Immature natural killer cell (primary cell): Measurements from ENCODE around the gene RPS16. TPM values are rescaled to one million over a fixed set of nuclear protein-coding genes. Genes with fewer than 3 reads are reported as not detected.

Experiments
- DNase-seq, 3 donors: peaks; one replicate each; pipeline ENCODE4 v3.0.0; 2022; ENCODE audit warnings: mixed read lengths in 1 of 3
- H3K27ac Mint-ChIP-seq, 6 donors: one replicate each; pipeline ENCODE4 v1.8.0; 2020; ENCODE audit warnings: mixed read lengths in 6 of 6, mild to moderate bottlenecking in 5 of 6, inconsistent platforms in 4 of 6, moderate library complexity in 3 of 6
- H3K27me3 Mint-ChIP-seq, 3 donors: one replicate each; pipeline ENCODE4 v1.8.0; 2020 to 2021; ENCODE audit warnings: low read depth in 3 of 3, mild to moderate bottlenecking in 3 of 3, mixed read lengths in 3 of 3, moderate library complexity in 3 of 3, inconsistent platforms in 1 of 3
- H3K36me3 Mint-ChIP-seq, 3 donors: one replicate each; pipeline ENCODE4 v1.8.0; 2020; ENCODE audit warnings: mixed read lengths in 3 of 3, inconsistent platforms in 2 of 3, mild to moderate bottlenecking in 2 of 3
- H3K4me1 Mint-ChIP-seq, 2 donors: one replicate each; pipeline ENCODE4 v1.8.0; 2020; ENCODE audit warnings: inconsistent platforms in 2 of 2, mild to moderate bottlenecking in 2 of 2, mixed read lengths in 2 of 2, moderate library complexity in 1 of 2
- H3K4me3 Mint-ChIP-seq, 5 donors: one replicate each; pipeline ENCODE4 v1.8.0; 2020; ENCODE audit warnings: mild to moderate bottlenecking in 5 of 5, mixed read lengths in 5 of 5, inconsistent platforms in 3 of 5, moderate library complexity in 3 of 5
- H3K9me3 Mint-ChIP-seq, 6 donors: one replicate each; pipeline ENCODE4 v1.8.0; 2020; ENCODE audit warnings: mild to moderate bottlenecking in 6 of 6, mixed read lengths in 6 of 6, inconsistent platforms in 4 of 6, moderate library complexity in 3 of 6
- polyA plus RNA-seq, 3 donors: library from polyadenylated mRNA; unstranded; fragments of 300-500 nt; fragmentation: Illumina TruSeq; gene quantifications; one replicate each; pipeline ENCODE4 v1.2.3, GENCODE V29; 2021

RPS16 gene
- polyA plus RNA-seq, 3 donors from 2014 or later = 733 to 1,627 (median 903) TPM

DNA sequence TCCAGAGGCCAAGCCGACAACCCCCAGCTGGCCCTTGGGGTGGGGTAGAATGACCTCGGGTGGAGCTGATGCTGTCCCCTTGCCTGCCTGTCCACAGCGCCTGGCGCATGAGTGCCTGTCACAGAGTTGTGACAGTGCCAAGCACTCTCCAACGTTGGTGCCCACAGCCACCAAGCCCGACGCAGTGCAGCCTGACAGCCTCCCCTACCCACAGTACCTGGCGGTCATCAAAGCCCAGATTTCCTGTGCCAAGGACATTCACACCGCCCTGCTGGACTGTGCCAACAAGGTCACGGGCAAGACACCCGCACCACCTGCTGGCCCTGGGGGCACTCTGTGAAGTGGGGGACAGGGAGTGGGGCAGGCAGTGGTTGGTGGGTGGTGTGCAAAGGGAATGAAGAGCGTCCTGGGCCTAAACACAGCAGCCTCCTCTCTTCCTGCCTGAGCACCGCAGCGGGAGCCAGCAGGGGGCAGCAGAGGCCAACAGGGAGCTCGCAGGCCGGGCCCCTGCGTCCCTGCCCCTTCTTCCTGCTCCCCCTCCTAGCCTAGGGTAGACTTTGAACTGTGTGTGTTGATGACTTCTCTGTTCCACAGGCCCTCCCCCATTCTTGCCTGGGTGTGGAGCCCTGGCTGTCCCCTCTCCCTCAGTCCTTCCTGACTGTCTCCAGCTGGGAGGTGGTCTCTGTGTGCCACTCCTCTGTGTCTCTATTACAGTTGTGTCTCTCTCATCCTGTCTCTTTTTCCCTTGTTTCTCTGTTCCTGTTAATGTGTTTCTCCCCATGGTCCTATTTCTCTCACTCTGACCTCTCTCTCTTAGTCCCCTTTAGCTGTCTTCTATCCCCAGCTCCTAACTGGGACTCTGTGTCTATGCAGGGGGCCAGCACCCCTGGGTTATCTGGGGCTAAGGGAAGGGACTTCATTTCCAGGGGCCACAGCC lies 38.1 kb downstream of the RPS16 start:
- Mint-ChIP-seq H3K4me1 (peaks cover 58 to 59% of the 10 kb centered on the region in 2 donors), H3K4me3 (peak overlapping the region; percentile 71 to 81 (median 77)), H3K9me3 (no peaks in the 10 kb centered on the region), H3K36me3 (peaks cover 5 to 15% (median 12%) of the 10 kb centered on the region in 3 donors), H3K27ac (peak overlapping the region; percentile 97 to 100 (median 99)), H3K27me3 (peaks cover 19 to 30% (median 27%) of the 10 kb centered on the region in 3 donors)
- peak; percentile 90 to 92 (median 90) for DNase-seq

DNA sequence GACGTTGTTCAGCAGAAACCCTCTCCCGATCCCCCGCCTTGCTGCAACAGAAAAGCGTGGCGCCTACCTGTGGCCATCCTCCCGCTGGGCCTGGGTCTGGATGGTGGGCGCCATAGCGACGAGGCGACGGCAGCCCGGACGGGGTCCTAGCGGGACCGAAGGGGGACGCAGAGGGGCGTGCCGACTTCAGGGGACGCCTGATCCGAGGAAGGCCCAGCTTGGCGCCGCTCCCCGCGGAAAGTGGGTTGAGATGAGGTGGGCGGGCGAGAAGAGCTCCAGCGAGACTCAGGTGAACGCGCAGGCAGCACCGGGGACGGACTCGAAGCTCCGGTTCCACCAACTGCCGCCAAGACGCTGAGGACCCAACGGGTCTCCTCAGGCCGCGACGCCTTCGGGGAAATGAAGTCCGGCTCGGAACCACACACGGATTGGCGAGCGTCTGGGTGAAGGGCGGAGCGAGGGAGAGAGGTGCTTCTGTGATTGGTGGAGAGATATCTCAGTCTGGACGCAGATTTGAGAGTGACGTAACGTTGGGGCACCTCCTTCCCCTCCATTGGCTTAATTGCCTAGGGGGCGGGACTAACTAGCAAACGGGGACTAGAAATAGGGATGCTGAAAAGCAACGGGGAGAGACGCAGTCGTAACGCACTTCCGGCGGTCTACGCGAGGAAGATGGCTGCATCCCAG lies 44.9 kb downstream of the RPS16 start, which contains the start of the genes MED29 and PAF1:
Gene MED29 (plus strand): TSS at position 628 of the 687 bp plus-strand sequence. CDS start 45 bp downstream, at position 673.
Gene PAF1 (minus strand): TSS at position 356 of the 687 bp plus-strand sequence. CDS start 242 bp downstream, at position 114.
- peaks cover 36% of the 10 kb centered on the region in 2 donors for H3K4me1 Mint-ChIP-seq
- peak within 1 kb of the TSS; percentile 94 to 98 (median 96) for H3K4me3 Mint-ChIP-seq
- peak; percentile 99 for DNase-seq
- H3K27ac Mint-ChIP-seq = peak within 1 kb of the TSS; percentile 97 to 99 (median 98)
- H3K36me3 Mint-ChIP-seq = peaks cover 8 to 30% (median 14%) of the 10 kb centered on the region in 3 donors
- H3K9me3 Mint-ChIP-seq = no peaks in the 10 kb centered on the region
- peaks cover 3 to 10% (median 9%) of the 10 kb centered on the region in 3 donors for H3K27me3 Mint-ChIP-seq

DNA sequence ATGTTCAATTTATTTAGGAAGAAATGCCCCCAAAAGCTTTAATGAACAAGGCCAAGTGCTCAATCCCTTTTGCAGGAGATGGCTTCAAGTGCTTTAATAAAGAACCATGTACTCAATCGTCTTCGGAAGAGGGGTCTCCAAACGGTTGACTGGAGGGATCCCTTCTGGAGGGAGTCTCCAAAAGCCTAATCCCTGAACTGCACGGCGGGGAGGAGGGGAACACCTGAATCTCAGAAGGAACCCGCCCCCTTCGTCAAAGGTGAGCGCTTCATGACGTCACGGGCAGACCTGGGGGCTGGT lies 45.3 kb downstream of the RPS16 start:
- peak overlapping the region; percentile 94 to 98 (median 96) for H3K4me3 Mint-ChIP-seq
- peaks cover 3 to 10% (median 9%) of the 10 kb centered on the region in 3 donors for H3K27me3 Mint-ChIP-seq
- H3K9me3 Mint-ChIP-seq = no peaks in the 10 kb centered on the region
- H3K36me3 Mint-ChIP-seq = peaks cover 8 to 33% (median 15%) of the 10 kb centered on the region in 3 donors
- DNase-seq = no peak
- peaks cover 36% of the 10 kb centered on the region in 2 donors for H3K4me1 Mint-ChIP-seq
- H3K27ac Mint-ChIP-seq = peak overlapping the region; percentile 97 to 99 (median 98)

DNA sequence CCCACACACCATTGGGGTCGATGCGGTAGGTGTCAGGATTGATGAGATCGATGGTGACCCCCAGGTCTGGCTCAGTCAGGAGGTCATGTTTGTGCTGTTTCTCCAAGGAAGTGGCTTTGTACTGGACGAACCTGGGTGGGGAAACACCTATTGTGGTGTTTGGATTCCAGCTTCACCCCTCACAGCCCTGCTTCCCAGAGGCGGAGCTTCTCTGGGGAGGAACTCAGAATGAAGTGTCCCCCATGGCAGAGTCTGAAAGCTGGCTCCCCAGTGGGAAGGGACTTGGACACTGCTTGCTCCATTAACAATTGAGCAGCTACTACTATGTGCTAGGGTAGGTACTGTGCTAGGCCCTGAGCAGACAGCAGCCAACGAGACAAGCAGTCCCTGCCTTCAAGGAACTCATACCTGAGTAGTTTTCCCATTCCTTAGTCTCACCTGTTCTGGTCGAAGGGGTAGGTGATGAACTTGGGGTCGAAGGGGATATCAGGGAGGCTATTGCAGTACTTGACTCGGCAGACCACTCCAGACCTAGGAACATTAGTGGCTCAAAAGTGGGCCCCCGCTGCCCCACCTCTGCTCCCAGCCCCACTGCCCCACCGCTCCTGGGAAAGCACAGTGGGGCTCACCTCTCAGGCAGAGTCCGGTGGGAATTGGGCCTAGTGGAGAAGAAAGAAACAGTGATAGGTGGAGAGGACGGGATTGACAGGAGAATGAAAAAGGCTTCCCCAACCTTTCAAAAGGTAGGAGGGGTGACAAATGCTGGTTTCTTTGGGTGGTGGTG lies 45.9 kb downstream of the RPS16 start:
- no peak for DNase-seq
- Mint-ChIP-seq H3K9me3 (no peaks in the 10 kb centered on the region), H3K36me3 (peaks cover 5 to 27% (median 10%) of the 10 kb centered on the region in 3 donors), H3K27ac (peak overlapping the region; percentile 97 to 99 (median 98)), H3K4me1 (peaks cover 36% of the 10 kb centered on the region in 2 donors), H3K27me3 (peaks cover 3 to 13% (median 9%) of the 10 kb centered on the region in 3 donors), H3K4me3 (peak overlapping the region; percentile 94 to 98 (median 96))

DNA sequence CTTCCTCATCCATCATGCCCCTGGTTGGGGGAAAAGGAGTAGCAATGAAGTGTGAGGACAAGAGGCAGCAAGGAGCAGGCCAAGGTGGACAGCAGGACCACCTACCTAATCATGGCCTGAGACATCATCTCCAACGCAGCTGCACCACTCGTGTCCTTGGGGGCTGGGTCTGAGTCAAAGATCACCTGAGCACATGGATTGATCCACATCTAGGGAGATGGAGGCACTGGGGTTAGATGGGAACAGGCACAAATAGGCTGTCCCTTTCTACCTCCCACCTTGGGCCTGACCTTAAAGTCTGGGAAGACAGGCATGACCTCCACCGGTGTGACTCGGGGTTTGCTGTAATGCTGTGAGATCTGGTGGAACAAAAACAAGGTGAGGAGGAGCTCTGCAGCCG lies 47.1 kb downstream of the RPS16 start:
- peak overlapping the region in 2 of 5 donors; percentile 20 to 38 for H3K4me3 Mint-ChIP-seq
- H3K36me3 Mint-ChIP-seq = peaks cover 5 to 23% (median 10%) of the 10 kb centered on the region in 3 donors

DNA sequence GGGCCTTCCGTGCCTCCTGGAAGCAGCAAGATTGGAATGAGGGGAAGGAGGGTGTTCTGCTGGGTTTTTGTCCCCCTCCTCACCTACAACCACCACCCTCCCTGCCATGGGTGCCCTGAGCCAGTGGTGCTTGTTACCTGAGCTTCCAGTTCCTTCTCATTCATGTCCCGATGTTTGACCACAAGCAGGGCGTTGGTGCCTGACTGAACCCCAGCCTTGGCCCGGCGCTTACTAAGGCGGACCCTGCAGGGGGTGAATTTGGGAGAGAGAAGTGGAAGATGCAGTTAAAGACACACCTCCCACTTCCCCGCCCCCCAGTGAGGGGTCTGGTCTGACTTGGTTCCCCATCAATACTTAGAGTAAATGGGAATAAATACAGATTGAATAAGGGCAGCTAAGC lies 49.2 kb downstream of the RPS16 start:
- DNase-seq = no peak
- Mint-ChIP-seq H3K36me3 (peaks cover 8 to 23% (median 10%) of the 10 kb centered on the region in 3 donors), H3K9me3 (no peaks in the 10 kb centered on the region), H3K27me3 (peaks cover 3 to 13% (median 9%) of the 10 kb centered on the region in 3 donors), H3K4me1 (peaks cover 18 to 22% of the 10 kb centered on the region in 2 donors), H3K4me3 (no peak overlapping the region), H3K27ac (peak overlapping the region in 1 of 6 donors; percentile 59)

More for the DNA sequence above, 47.1 kb downstream of the RPS16 start:
- H3K27me3 Mint-ChIP-seq = peaks cover 3 to 13% (median 9%) of the 10 kb centered on the region in 3 donors
- peaks cover 32% of the 10 kb centered on the region in 2 donors for H3K4me1 Mint-ChIP-seq
- H3K9me3 Mint-ChIP-seq = no peaks in the 10 kb centered on the region
- H3K27ac Mint-ChIP-seq = peak overlapping the region; percentile 63 to 99 (median 88)
- no peak for DNase-seq

DNA sequence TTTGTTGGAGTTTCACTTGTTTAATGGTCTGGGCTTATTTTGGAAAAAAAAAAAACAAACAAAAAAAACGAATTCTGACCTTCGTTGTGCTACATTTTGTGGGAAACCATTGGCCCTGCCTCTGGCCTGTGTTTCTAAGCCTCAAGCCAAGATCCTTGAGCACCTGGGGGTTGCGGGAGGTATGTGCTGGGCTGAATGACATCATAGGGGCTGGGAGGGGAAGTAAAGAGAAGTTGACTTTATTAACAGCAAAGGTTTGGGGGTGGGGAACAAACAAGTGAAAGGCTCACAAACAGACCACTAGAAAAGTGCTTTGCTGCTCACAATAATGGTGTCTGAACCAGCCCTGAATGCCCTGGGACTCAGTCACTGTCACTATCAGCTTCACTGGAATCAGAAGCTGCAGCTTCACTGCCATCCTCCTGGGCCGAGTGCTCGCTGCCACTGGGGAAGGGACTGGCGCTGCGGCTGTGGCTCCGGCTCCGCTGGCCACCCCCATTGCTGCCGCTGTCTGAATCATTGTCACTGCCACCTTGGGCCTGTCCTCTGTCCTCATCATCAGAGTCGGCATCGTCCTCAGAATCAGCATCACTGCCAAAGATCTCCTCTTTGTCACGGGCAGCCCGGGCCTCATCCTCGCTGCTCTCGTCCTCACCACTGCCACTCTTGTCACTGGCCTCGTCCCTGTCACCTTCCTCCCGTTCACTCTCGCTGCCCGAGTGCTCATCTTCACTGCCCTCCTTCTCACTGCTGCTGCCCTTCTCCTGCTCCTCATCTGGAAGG lies 49.9 kb downstream of the RPS16 start:
- H3K36me3 Mint-ChIP-seq = peaks cover 13 to 30% (median 17%) of the 10 kb centered on the region in 3 donors
- H3K9me3 Mint-ChIP-seq = no peaks in the 10 kb centered on the region
- peak overlapping the region in 4 of 6 donors; percentile 22 to 62 (median 56) for H3K27ac Mint-ChIP-seq
- H3K4me3 Mint-ChIP-seq = peak overlapping the region in 1 of 5 donors; percentile 20
- no peak for DNase-seq
- peaks cover 10 to 15% of the 10 kb centered on the region in 2 donors for H3K4me1 Mint-ChIP-seq
- H3K27me3 Mint-ChIP-seq = peaks cover 0 to 8% (median 3%) of the 10 kb centered on the region in 3 donors

DNA sequence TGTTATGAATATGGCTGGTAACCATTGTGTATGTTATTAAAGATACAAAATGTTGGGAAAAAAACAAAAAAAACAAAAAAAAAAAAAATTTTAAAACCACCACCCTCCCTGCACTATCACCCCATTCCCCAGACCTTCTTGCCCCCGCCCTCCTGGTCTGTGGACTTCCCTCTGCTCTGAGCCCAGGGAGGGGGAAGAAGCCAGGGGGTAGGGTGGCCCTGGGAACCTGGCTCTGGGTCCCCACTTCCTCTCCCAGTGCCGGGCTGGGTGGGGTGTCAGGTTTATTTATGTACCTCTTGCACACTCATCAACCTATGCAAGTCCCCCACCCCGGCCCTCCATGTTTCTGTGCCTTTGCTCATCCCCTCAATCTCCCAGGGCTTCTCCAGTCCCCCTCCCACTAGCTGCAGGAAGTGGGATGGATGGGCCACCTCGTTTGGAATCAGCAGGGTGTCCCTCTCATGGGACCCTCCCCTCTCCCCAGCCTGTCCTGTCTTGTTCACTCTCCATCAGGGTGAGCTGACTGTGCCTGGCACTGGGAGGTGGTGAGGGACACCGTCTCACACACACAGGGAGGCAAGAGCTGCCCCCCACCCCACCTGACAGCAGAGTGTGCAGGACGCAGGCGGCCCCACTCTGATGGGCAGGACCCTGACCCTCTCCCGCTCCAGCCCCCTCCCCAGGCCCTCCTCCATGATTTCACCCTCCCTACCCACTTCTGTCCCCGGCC lies 50.7 kb downstream of the RPS16 start:
- Mint-ChIP-seq H3K36me3 (peaks cover 13 to 34% (median 18%) of the 10 kb centered on the region in 3 donors), H3K4me3 (no peak overlapping the region), H3K27ac (peak overlapping the region in 4 of 6 donors; percentile 14 to 62 (median 49)), H3K9me3 (no peaks in the 10 kb centered on the region), H3K4me1 (peaks cover 2 to 9% of the 10 kb centered on the region in 2 donors), H3K27me3 (peaks cover 0 to 3% (median 2%) of the 10 kb centered on the region in 3 donors)
- DNase-seq = no peak

Other genes starting within 250 kb of the RPS16 start
- not detected for gene NCCRP1, start 239.0 kb downstream of the RPS16 start, polyA plus RNA-seq
- not detected for gene SYCN, start 231.7 kb downstream of the RPS16 start, polyA plus RNA-seq
- not detected for gene IFNL3, start 190.9 kb downstream of the RPS16 start, polyA plus RNA-seq
- gene IFNL4, start 187.1 kb downstream of the RPS16 start, polyA plus RNA-seq = under 1 TPM in 1 of 3 donors, not detected in 2; 0.45 TPM
- not detected for gene IFNL2, start 167.6 kb downstream of the RPS16 start, polyA plus RNA-seq
- 1 to 10 TPM; 2.2 to 4.8 (median 2.3) TPM for gene IFNL1, start 139.5 kb downstream of the RPS16 start, polyA plus RNA-seq
- gene LRFN1, start 115.1 kb downstream of the RPS16 start, polyA plus RNA-seq = 10 to 100 TPM in 1 of 3 donors, 1 to 10 TPM in 2; 4.8 to 16.0 (median 5.4) TPM
- 1,000 to 10,000 TPM in 2 of 3 donors, 100 to 1,000 TPM in 1; 990 to 1,609 (median 1,254) TPM for gene GMFG, start 99.9 kb downstream of the RPS16 start, polyA plus RNA-seq
- 10 to 100 TPM in 1 of 3 donors, 1 to 10 TPM in 2; 2.9 to 17.8 (median 3.9) TPM for gene SAMD4B, start 93.5 kb downstream of the RPS16 start, polyA plus RNA-seq
- 10 to 100 TPM; 18.9 to 48.1 (median 31.6) TPM for gene PAF1, start 44.8 kb downstream of the RPS16 start, polyA plus RNA-seq
- 10 to 100 TPM; 41.6 to 64.7 (median 41.8) TPM for gene MED29, start 44.6 kb downstream of the RPS16 start, polyA plus RNA-seq
- gene ZFP36, start 29.1 kb downstream of the RPS16 start, polyA plus RNA-seq = 100 to 1,000 TPM; 305 to 745 (median 318) TPM
- gene PLEKHG2, start 23.3 kb downstream of the RPS16 start, polyA plus RNA-seq = 1 to 10 TPM in 2 of 3 donors, not detected in 1; 3.7 to 4.3 TPM
- gene SUPT5H, start 9.6 kb upstream of the RPS16 start, polyA plus RNA-seq = 100 to 1,000 TPM in 1 of 3 donors, 10 to 100 TPM in 2; 30.5 to 114 (median 67.0) TPM
- gene TIMM50, start 44.9 kb upstream of the RPS16 start, polyA plus RNA-seq = 10 to 100 TPM; 50.4 to 65.2 (median 58.6) TPM
- not detected for gene DLL3, start 63.0 kb upstream of the RPS16 start, polyA plus RNA-seq
- not detected for gene SELENOV, start 79.2 kb upstream of the RPS16 start, polyA plus RNA-seq
- gene EID2B, start 96.9 kb upstream of the RPS16 start, polyA plus RNA-seq = 1 to 10 TPM; 5.4 to 6.9 (median 5.7) TPM
- 10 to 100 TPM; 22.1 to 24.9 (median 22.6) TPM for gene EID2, start 104.2 kb upstream of the RPS16 start, polyA plus RNA-seq
- gene LGALS13, start 166.6 kb upstream of the RPS16 start, polyA plus RNA-seq = not detected
- gene LGALS16, start 220.0 kb upstream of the RPS16 start, polyA plus RNA-seq = not detected